ENCODE data around the gene SLC24A3.

Gene SLC24A3

DNA sequence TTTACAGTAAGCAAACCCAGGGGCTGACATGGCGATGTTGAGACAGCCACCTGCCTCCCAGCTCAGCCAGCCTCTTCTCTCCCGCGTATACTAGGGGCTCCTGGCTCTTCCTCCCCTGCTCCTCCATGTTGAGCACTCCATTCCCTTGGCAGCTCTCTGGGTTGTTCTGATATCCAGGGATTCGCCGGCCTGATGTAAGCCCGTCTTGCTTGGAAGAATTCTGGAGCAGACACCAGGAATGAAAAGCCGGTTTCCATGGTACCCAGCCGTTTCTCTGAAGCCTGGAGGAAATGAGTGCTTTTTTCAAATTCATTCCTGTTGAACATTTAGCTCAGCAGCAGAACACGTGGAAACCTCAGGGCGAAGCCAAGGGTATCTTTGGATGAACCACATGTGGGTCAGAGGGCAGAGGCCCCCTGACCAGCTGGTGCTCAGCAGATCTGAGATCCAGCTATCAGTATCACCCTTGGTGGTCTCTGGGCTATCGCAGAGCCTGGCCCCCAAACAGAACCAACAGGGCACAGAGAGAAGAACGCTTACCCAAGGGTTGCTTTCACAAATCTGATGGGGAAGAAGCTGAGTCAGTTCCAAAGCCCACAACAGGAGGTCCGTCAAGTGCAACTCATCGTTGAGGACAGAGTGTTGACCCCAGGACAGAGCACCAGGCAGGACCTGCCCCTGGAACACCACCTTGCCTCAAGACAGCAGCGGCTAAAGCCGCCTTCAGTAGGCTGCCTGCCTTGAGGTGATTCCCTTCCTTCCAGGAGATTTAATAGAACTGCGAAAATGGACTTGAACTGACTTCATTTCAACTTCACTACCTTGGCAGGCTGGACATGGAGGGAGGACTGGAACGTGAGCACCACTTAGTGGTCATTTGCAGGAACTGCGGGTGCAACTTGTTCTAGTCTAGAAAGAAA is 449.5 kb downstream of the SLC24A3 start:
- Histone ChIP-seq H3K27me3 (ENCODE audit: insufficient read depth, low read length, poor library complexity, severe bottlenecking) (no peaks in the 10 kb centered on the region), H3K79me2 (ENCODE audit: insufficient read depth, low read length) (no peaks in the 10 kb centered on the region), H3K4me3 (ENCODE audit: low read length, poor library complexity, severe bottlenecking) (no peak overlapping the region), H3K9me3 (ENCODE audit: insufficient read depth, low read depth, low read length) (no peaks in the 10 kb centered on the region), H2AFZ (ENCODE audit: low read length) (no peak overlapping the region), H3K36me3 (ENCODE audit: insufficient read depth, low read length) (no peaks in the 10 kb centered on the region), H3K4me1 (ENCODE audit: insufficient read depth, low read length, poor library complexity, severe bottlenecking) (peaks cover 4% of the 10 kb centered on the region), H3K4me2 (ENCODE audit: low read depth, low read length, poor library complexity, severe bottlenecking) (no peak overlapping the region), H4K20me1 (ENCODE audit: insufficient read depth, low read length, poor library complexity, severe bottlenecking) (no peaks in the 10 kb centered on the region), H3K9ac (ENCODE audit: low read depth, low read length, poor library complexity, severe bottlenecking) (no peak overlapping the region), H3K9me2 (replicated peaks; ENCODE audit: low read depth, low read length) (no peaks in the 10 kb centered on the region), H3F3A (ENCODE audit: low read depth) (no peaks in the 10 kb centered on the region)
- TF ChIP-seq EZH2phosphoT487 (IDR thresholded peaks at IDR 0.05; ENCODE audit: borderline replicate concordance): no peak
- TF ChIP-seq, protein P1, sequence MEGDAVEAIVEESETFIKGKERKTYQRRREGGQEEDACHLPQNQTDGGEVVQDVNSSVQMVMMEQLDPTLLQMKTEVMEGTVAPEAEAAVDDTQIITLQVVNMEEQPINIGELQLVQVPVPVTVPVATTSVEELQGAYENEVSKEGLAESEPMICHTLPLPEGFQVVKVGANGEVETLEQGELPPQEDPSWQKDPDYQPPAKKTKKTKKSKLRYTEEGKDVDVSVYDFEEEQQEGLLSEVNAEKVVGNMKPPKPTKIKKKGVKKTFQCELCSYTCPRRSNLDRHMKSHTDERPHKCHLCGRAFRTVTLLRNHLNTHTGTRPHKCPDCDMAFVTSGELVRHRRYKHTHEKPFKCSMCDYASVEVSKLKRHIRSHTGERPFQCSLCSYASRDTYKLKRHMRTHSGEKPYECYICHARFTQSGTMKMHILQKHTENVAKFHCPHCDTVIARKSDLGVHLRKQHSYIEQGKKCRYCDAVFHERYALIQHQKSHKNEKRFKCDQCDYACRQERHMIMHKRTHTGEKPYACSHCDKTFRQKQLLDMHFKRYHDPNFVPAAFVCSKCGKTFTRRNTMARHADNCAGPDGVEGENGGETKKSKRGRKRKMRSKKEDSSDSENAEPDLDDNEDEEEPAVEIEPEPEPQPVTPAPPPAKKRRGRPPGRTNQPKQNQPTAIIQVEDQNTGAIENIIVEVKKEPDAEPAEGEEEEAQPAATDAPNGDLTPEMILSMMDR (conservative IDR thresholded peaks at IDR 0.05; ENCODE audit: low read length): peak; percentile 99

DNA sequence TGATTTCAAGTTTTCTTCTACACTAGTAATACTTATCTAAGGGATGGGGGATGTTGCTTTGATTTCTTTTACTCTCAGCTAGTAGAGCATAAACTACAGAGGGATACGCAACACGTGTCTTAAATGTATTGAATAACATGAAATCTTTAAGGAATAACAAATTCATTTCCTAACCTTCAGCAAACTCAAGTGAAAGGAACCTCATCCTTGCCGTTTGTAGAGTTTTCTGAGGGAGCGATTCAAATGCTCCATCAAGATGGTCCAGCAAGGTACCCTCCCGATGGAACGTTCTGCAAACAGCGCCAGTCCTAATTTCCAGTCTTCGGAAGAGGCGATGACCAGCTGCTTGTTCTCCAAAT is 450.2 kb downstream of the SLC24A3 start:
- no peak overlapping the region for H2AFZ ChIP-seq (ENCODE audit: low read length)
- H3K36me3 ChIP-seq (ENCODE audit: insufficient read depth, low read length): no peaks in the 10 kb centered on the region
- no peaks in the 10 kb centered on the region for H3F3A ChIP-seq (ENCODE audit: low read depth)
- H3K79me2 ChIP-seq (ENCODE audit: insufficient read depth, low read length): no peaks in the 10 kb centered on the region
- H3K9me2 ChIP-seq (replicated peaks; ENCODE audit: low read depth, low read length): no peaks in the 10 kb centered on the region
- H3K4me3 ChIP-seq (ENCODE audit: low read length, poor library complexity, severe bottlenecking): no peak overlapping the region
- no peak overlapping the region for H3K4me2 ChIP-seq (ENCODE audit: low read depth, low read length, poor library complexity, severe bottlenecking)
- no peaks in the 10 kb centered on the region for H4K20me1 ChIP-seq (ENCODE audit: insufficient read depth, low read length, poor library complexity, severe bottlenecking)
- H3K9ac ChIP-seq (ENCODE audit: low read depth, low read length, poor library complexity, severe bottlenecking): no peak overlapping the region
- H3K27me3 ChIP-seq (ENCODE audit: insufficient read depth, low read length, poor library complexity, severe bottlenecking): no peaks in the 10 kb centered on the region
- no peaks in the 10 kb centered on the region for H3K9me3 ChIP-seq (ENCODE audit: insufficient read depth, low read depth, low read length)
- H3K4me1 ChIP-seq (ENCODE audit: insufficient read depth, low read length, poor library complexity, severe bottlenecking): peaks cover 4% of the 10 kb centered on the region
- TF ChIP-seq, protein P1 (conservative IDR thresholded peaks at IDR 0.05; ENCODE audit: low read length): no peak

- no peaks in the 10 kb centered on the region for H3F3A ChIP-seq (ENCODE audit: low read depth)
- no peak overlapping the region for H3K9ac ChIP-seq (ENCODE audit: low read depth, low read length, poor library complexity, severe bottlenecking)
- no peaks in the 10 kb centered on the region for H3K9me3 ChIP-seq (ENCODE audit: insufficient read depth, low read depth, low read length)
- no peak overlapping the region for H3K4me3 ChIP-seq (ENCODE audit: low read length, poor library complexity, severe bottlenecking)
- no peaks in the 10 kb centered on the region for H3K9me2 ChIP-seq (replicated peaks; ENCODE audit: low read depth, low read length)
- TF ChIP-seq, protein P1 (conservative IDR thresholded peaks at IDR 0.05; ENCODE audit: low read length): peak; percentile 15; the same call in 1 of the 2 replicates
- no peak for TF ChIP-seq EZH2phosphoT487 (IDR thresholded peaks at IDR 0.05; ENCODE audit: borderline replicate concordance)
- H3K4me2 ChIP-seq (ENCODE audit: low read depth, low read length, poor library complexity, severe bottlenecking): no peak overlapping the region
- peaks cover 15% of the 10 kb centered on the region for H3K4me1 ChIP-seq (ENCODE audit: insufficient read depth, low read length, poor library complexity, severe bottlenecking)
- no peak overlapping the region for H2AFZ ChIP-seq (ENCODE audit: low read length)
- H3K27me3 ChIP-seq (ENCODE audit: insufficient read depth, low read length, poor library complexity, severe bottlenecking): no peaks in the 10 kb centered on the region
- no peaks in the 10 kb centered on the region for H3K36me3 ChIP-seq (ENCODE audit: insufficient read depth, low read length)
- no peaks in the 10 kb centered on the region for H4K20me1 ChIP-seq (ENCODE audit: insufficient read depth, low read length, poor library complexity, severe bottlenecking)
- H3K79me2 ChIP-seq (ENCODE audit: insufficient read depth, low read length): no peaks in the 10 kb centered on the region
Observed at GRCh38 chr20:19668418-19668817, 456.0 kb downstream of the SLC24A3 start.
